ENCODE data around the gene HLA-DQA2. TPM values are rescaled to one million over a fixed set of nuclear protein-coding genes. Genes with fewer than 3 reads are reported as not detected.

Gene HLA-DQA2
- total RNA-seq, 1 experiment from 2014 or later = not detected

- no peak overlapping the region for H3K27ac Mint-ChIP-seq
- Histone ChIP-seq H2BK12ac (ENCODE audit: insufficient read length, low read depth, low read length) (no peak overlapping the region), H3K56ac (ENCODE audit: insufficient read length, low read depth, low read length) (no peak overlapping the region), H4K91ac (ENCODE audit: insufficient read length, low read depth, low read length) (no peak overlapping the region), H3K27ac (ENCODE audit: insufficient read length, low read depth, low read length) (no peak overlapping the region), H3K23ac (ENCODE audit: insufficient read length, low read depth, low read length) (no peak overlapping the region), H2BK15ac (ENCODE audit: low read depth, low read length) (no peak overlapping the region), H2AK5ac (ENCODE audit: insufficient read length, low read length) (no peak overlapping the region), H2BK20ac (ENCODE audit: low read depth, low read length, poor library complexity, severe bottlenecking) (no peak overlapping the region), H3K14ac (ENCODE audit: insufficient read depth, low read length) (no peak overlapping the region), H4K8ac (replicated peaks; ENCODE audit: insufficient read length, low read depth, low read length) (no peak overlapping the region), H3K18ac (ENCODE audit: insufficient read length, low read depth, low read length) (no peak overlapping the region), H3K23me2 (ENCODE audit: insufficient read length, low read depth, low read length, poor library complexity, severe bottlenecking) (no peaks in the 10 kb centered on the region), H3K79me1 (ENCODE audit: insufficient read depth, low read depth, low read length, poor library complexity, severe bottlenecking) (no peaks in the 10 kb centered on the region), H3K27me3 (ENCODE audit: insufficient read depth, low read length) (no peaks in the 10 kb centered on the region), H2AFZ (ENCODE audit: low read length) (no peak overlapping the region), H3K4me2 (ENCODE audit: insufficient read depth, insufficient read length, low read length) (no peak overlapping the region), H3T11ph (ENCODE audit: low read length) (no peak overlapping the region), H2BK5ac (ENCODE audit: insufficient read length, low read length) (no peak overlapping the region), H3K9me3 (ENCODE audit: control insufficient read depth, low read depth, low read length) (no peaks in the 10 kb centered on the region), H2BK120ac (ENCODE audit: low read depth, low read length, poor library complexity, severe bottlenecking) (no peak overlapping the region), H4K5ac (ENCODE audit: insufficient read length, low read depth, low read length) (no peak overlapping the region), H4K20me1 (ENCODE audit: control insufficient read depth, insufficient read depth, insufficient read length) (no peaks in the 10 kb centered on the region), H3K79me2 (ENCODE audit: insufficient read depth, low read length) (no peaks in the 10 kb centered on the region), H3K9ac (ENCODE audit: extremely low read depth, insufficient read length, low read length) (no peak overlapping the region), H3K4me1 (ENCODE audit: insufficient read depth, low read length) (no peaks in the 10 kb centered on the region), H3K4ac (ENCODE audit: low read depth, low read length) (no peak overlapping the region)
- no peak for DNase-seq
- H3K4me3 Mint-ChIP-seq = no peak overlapping the region
- H3K9me3 Mint-ChIP-seq = peaks cover 8 to 9% of the 10 kb centered on the region in 2 experiments
- H3K27me3 Mint-ChIP-seq (ENCODE audit: low read depth) = peaks cover 20% of the 10 kb centered on the region
- H3K4me1 Mint-ChIP-seq = peaks cover 16 to 18% of the 10 kb centered on the region in 2 experiments
- no peak for TF ChIP-seq CTCF (conservative IDR thresholded peaks at IDR 0.05)
- H3K36me3 Mint-ChIP-seq (ENCODE audit: insufficient read depth in 1 of 3, low read depth in 3 of 3) = peaks cover 0 to 6% (median 0%) of the 10 kb centered on the region in 3 experiments; a peak in 2 of 7 replicates
- WGBS (ENCODE audit: extremely low coverage, insufficient read length, low lambda C conversion rate) = no CpG with 5 or more reads among the region's 2 CpGs
Observed at GRCh38 chr6:32794510-32794909, 53.3 kb downstream of the HLA-DQA2 start.

Small RNA genes lying within 50 kb of the gene (microRNA-seq; reads per million reads assigned to microRNA genes)
- not detected for gene MIR3135B (ENCODE audit: borderline microRNAs expressed)

Other genes starting within 250 kb of the HLA-DQA2 start
- gene HLA-DRB5, start 211.1 kb upstream of the HLA-DQA2 start, total RNA-seq (2021) = 3.3 and 4.2 TPM in 2 replicates
- gene HLA-DRB1, start 151.5 kb upstream of the HLA-DQA2 start, total RNA-seq (2021) = 24.7 and 25.9 TPM in 2 replicates
- 0.68 and 1.7 TPM in 2 replicates for gene HLA-DQA1, start 104.0 kb upstream of the HLA-DQA2 start, total RNA-seq (2021)
- gene HLA-DQB1, start 74.7 kb upstream of the HLA-DQA2 start, total RNA-seq (2021) = 39.2 and 41.0 TPM in 2 replicates
- not detected in 2 replicates for gene HLA-DQB2, start 22.1 kb downstream of the HLA-DQA2 start, total RNA-seq (2021)
- gene HLA-DOB, start 75.6 kb downstream of the HLA-DQA2 start, total RNA-seq (2021) = 0.20 TPM in 1 of 2 replicates, not detected in the other
- 16.3 and 20.3 TPM in 2 replicates for gene TAP2, start 97.3 kb downstream of the HLA-DQA2 start, total RNA-seq (2021)
- gene PSMB8, start 102.7 kb downstream of the HLA-DQA2 start, total RNA-seq (2021) = 17.6 and 19.1 TPM in 2 replicates
- gene TAP1, start 112.3 kb downstream of the HLA-DQA2 start, total RNA-seq (2021) = 12.1 and 12.7 TPM in 2 replicates
- 3.2 and 3.5 TPM in 2 replicates for gene PSMB9, start 112.8 kb downstream of the HLA-DQA2 start, total RNA-seq (2021)
- 1.5 and 1.7 TPM in 2 replicates for gene HLA-DMB, start 199.6 kb downstream of the HLA-DQA2 start, total RNA-seq (2021)
- gene HLA-DMA, start 211.7 kb downstream of the HLA-DQA2 start, total RNA-seq (2021) = 6.6 and 7.5 TPM in 2 replicates
- gene BRD2, start 227.2 kb downstream of the HLA-DQA2 start, total RNA-seq (2021) = 244 and 252 TPM in 2 replicates

All from H9 (cell line).